Esophagus muscularis mucosa (tissue), 3 donors: ENCODE measurements around the gene SRGAP3.

Experiments
- POLR2AphosphoS5 ChIP-seq, 2 donors: sonication (generic); formaldehyde crosslinking; IDR thresholded peaks; one replicate each; pipeline ENCODE4 v1.6.1; 2017; ENCODE audit warnings: antibody characterized with exemption in 2 of 2
- TF ChIP-seq, protein P1 (sequence below), 3 experiments: fragments of 200-600 bp in 2 of 3; fragments of 450-650 bp in 1 of 3; sonication (generic) in 2 of 3; IDR thresholded peaks; one replicate each; pipeline ENCODE4 v1.5.1; 2017 to 2019; ENCODE audit warnings: antibody characterized with exemption in 3 of 3, mild to moderate bottlenecking in 2 of 3, moderate library complexity in 1 of 3

DNA sequence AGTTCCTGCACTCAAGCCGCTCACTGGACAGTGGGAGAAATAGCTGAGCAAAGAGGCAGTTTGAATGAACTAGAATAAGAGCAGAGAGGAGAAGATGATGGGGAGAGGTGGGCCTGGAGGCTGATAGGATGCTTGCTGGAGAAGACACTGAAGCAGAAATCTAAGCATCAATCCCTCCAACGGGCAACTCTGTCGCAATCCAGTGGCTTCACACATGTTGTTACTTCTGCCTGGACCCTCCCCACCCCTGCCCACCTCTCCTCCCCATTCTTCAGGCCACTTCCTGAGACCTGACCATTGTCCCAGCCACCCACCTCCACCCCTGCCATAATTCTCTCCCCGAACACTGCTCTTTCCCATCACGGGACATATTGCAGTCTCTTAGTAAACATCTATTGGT, 76.0 kb downstream of the SRGAP3 start:
- TF ChIP-seq POLR2AphosphoS5 (IDR thresholded peaks at IDR 0.05) = no peak
- TF ChIP-seq, protein P1, sequence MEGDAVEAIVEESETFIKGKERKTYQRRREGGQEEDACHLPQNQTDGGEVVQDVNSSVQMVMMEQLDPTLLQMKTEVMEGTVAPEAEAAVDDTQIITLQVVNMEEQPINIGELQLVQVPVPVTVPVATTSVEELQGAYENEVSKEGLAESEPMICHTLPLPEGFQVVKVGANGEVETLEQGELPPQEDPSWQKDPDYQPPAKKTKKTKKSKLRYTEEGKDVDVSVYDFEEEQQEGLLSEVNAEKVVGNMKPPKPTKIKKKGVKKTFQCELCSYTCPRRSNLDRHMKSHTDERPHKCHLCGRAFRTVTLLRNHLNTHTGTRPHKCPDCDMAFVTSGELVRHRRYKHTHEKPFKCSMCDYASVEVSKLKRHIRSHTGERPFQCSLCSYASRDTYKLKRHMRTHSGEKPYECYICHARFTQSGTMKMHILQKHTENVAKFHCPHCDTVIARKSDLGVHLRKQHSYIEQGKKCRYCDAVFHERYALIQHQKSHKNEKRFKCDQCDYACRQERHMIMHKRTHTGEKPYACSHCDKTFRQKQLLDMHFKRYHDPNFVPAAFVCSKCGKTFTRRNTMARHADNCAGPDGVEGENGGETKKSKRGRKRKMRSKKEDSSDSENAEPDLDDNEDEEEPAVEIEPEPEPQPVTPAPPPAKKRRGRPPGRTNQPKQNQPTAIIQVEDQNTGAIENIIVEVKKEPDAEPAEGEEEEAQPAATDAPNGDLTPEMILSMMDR (IDR thresholded peaks at IDR 0.05) = no peak
